ENCODE results near the gene FBXW8.

The FBXW8 gene

DNA sequence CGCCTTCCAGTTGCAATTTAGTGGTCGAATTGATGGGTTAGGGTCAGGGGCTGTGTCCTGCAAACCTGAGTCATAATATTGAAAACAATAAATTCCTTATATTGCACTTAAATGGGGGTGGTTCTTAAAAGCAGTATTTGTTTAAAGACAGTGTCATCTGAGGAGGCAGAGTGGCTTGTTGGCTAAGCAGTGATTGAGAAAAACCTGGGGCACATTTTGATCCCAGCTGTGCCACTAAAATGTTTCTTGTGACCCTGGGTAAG lies 48.4 kb downstream of the FBXW8 start:
- DNase-seq, result no peak

DNA sequence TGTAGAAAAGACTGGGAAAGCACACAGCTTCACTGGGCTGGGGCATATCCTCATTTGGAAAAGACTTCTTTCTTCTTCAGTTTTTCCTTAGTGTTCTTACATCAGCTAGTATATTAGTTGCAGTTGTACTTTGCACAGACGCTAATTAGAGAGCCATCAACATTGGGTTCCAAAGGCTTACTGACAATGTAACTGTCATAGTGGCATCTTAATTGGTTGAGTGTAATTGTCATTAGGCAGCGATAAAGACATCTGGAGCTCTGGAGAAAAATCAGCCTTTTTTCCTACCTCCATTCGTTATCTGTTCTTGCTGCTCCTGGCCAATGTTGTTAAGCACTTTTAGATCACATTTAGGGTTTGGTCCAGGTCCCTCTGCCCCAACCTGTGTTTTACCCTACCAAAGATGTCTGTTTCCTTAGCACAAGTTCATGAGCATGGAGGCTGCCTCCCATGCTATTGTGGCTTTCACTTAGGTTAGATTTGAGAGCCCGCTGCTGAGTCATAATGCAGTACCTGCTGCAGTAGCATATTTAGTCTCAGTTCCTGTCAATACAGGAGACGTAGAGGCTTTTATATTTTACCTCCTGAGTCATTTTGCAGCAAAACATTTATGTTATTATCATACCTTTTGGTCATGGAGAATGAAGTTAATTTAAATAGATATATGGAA lies 49.2 kb downstream of the FBXW8 start:
- DNase-seq, result no peak

DNA sequence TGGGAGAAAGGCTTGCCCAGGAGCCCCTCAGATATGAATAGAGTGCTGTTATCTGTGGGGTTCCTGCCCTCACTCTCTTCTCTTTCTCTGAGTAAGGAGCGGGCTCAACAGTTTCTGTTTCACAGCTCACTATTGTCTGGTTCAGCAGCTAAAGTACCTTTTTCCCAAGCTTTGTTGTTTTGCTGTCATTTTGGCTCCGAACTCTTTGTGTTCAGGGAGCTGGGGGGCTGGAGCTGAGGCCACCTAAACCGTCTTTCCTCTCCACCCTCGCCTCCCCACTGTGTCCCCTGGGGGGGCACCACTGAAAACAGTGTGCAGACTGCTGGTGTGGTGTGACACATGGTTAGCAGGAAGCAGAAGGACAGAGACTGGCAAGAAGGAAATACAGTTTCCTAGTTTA lies 51.4 kb downstream of the FBXW8 start:
- DNase-seq, result no peak

DNA sequence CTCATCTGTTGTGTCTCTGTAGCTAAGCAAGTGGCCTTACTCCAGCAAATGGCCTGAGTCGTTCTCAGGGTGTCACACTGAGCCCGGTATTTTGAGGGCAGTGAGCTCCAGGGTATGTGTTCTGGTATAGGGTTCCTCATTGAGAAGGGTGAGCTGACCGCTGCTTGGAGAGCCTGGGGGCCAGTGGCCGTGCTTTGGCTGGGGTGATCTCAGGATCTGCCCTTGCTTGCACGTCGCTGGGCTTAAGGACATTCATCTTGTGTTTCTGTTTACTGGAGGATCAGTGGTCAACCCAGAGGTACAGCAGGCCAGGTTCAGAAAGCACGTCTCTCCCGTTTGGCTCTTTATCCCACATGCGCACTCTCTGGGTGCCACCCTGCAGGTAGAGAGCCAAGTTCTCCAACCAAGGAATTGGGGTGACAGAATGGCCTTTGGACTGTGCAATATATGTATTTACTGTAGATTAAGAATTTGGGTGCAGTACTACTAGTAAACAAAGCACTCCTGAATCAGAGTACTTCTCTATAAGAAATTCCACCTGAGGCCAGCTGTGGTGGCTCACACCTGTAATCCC lies 52.1 kb downstream of the FBXW8 start:
- DNase-seq, result no peak

DNA sequence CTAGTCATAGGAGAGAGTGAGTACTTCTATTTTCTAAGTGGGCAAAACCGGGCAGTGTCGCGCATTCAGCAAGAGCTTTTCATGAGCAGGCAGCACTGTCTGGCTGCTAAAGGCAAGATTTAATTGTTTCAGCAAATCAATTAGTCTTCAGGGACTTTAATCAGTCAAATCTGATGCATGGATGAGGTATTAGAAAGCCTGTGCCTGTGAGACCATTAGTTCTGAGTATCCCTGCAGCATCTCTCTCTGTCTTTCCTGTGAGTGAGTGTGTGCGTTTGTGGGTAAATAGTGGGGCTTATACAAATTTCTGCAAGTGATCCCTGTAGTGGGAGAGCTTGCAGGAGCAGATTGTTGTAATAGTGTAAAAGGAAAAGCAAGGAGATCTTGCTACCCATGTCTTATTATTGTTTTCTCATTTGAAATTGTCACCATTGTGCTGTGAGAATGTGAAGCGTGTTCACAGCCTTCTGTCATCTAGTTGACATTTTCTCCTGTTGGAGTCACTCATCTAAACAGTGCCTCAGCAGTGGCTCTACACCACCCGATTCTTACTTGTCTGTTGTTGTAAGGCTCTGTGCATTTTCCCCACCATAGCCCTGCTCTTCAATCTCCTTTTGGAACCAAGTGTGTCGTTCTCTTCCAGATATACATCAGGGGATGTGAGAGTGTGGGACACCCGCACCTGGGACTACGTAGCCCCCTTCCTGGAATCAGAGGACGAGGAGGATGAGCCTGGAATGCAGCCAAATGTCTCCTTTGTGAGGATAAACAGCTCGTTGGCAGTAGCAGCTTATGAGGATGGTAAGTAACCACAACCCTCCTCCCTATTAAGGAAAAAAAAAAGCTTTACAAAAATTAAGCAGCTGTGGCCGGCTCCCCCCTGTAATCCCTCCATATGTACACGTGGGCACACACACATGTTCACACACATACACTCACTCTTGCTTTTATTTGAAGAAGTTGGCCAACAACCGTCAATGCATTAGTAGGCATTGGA lies 53.6 kb downstream of the FBXW8 start:
- peak; percentile 26 for DNase-seq

DNA sequence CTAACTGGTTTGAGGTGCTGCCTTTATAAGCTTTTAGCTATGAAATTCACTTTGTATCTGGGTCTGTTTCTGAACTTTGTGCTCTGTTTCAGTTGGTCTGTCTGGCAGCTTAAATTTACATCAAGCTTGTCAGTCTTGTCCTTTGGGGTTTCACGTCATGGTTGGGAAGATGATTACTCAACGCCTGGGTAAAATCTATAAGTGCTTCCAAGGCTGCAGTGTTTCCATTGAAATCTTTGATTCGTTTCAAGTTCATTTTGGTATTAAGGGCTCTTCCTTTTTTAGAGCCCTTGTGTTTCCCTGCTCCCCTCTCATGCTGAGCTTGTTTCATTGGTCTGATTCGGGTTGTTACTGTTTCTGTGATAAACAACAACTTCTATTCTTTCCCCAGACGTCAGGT lies 58.2 kb downstream of the FBXW8 start:
- no peak for DNase-seq

DNA sequence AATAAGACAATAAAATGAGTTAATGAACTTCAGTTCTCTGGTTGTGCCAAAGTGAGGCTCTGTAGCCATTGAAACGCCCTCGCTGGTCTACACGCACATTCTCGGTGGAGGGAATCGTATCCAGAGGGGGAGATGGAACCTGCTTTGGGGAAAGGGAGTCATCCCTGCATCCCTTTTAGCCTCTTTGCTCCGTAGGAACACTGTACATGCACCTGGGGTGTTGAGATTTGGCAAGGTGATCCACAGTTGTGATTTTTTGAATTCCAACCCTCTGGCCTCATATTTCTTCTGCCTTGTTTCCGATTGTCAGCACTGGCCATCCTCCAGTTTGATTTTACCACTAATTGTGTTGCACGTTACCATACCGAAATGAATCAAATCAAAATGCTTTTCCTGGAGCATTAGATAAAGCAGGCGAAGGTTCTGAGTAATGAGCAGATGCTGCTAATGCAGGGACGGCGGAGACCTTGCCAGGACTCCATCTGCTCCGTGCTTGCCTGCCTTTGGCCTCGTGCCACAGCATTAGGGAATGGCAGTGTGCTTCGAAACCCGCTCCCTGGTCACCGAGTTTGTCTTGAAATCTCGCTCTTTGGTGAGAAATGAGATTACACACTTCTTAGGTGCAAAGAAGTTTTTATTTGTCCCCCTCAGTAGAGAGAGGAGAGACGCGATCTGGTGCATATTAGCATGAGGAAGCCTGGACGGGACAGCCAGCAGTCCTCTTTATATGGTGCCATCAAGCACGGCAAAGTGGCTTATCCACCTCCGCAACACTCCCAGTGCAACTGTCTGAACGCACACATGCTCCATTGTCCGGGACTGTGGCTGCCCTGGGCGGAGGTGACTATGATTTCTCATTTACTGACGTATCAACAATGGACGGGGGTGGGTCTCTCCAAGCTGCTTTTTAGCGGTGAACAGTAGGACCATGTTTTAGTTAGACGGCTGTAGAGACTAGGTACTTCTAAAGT lies 59.1 kb downstream of the FBXW8 start:
- DNase-seq, result no peak

DNA sequence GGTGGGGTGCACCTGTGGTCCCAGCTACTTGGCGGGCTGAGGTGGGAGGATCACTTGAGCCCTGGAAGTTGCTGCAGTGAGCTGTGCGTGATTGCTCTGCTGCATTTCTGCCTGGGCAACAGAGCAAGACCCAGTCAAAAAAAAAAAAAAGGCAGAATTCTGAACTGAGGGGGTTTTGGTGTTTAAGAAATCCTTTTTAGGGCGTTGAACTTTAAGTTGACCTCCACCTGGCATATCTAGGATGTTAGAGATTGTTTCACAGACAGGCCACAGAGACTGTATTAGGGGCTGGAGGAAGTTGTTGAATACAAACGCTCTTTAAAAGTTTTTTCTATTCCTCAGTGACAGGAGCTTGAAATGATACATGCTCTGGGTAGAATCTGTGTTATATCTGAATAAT lies 60.5 kb downstream of the FBXW8 start:
- no peak for DNase-seq

DNA sequence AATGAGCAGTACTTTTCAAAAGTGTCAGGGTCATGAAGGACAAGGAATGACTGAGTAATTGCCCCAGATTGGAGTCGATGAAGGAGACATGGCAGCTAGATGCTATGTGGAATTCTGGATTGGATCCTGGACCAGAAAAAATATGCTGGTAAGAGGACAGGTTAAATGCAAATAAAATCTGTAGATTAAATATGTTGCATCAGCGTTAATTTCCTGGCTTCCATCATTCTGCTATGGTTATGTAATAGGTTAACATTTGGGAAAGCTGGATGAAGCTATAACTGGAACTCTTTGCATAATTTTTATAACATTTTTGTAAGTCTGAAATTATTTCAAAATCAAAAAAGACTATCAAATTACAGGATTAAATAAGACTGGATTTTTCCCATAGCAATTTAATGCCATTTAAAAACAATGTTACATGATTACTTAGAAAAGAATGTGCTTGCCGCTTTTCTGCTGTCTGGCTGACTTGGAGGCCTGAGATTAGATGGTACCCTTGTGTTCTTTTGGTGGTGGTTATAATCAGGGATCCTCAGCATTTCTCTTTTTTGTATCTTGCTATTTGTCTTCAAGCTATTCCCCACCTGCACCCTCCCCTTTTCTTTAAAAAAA lies 65.1 kb downstream of the FBXW8 start:
- no peak for DNase-seq

DNA sequence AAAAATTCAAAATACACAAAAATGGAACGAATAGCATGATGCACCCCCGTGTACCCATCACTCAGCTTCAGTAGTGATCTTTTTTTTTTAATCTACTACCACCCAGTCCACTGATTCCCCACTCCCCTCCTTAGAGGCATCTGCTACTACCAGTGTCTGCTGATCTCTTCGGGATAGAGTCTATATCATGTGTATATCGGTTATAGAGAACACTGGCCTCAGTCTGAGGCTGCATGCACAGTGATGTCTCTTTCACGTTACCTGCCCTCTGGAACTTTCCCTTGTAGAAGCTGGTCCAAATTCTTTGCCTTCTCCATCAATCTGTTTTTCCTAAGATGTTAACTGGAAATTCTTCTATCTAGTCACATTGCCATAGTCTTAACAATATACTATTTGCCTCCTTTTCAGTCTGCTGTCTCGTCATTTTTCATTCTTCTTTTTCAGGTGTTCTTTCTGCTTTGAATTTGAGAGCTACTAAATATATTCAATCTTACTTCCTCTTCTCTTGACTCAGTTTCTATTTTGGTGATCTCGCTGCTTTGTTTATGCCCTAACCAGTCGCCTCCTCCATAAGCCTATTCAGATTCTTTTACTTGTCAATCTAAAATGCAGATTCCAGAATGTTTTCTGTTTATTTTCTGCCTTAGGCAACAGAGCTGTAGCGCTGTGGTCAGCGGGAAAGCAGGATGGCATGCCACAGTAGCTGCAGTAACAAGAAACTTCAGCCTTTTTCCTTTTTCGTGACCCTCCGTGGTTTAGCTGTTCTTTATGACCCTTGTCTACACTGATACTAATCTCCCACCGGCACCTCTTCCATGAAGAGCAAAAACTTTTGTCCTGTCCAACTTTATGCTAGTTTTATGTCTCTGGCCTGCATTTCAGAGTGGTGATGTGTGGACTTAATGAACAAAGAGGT lies 67.0 kb downstream of the FBXW8 start:
- DNase-seq, result peak; percentile 88

DNA sequence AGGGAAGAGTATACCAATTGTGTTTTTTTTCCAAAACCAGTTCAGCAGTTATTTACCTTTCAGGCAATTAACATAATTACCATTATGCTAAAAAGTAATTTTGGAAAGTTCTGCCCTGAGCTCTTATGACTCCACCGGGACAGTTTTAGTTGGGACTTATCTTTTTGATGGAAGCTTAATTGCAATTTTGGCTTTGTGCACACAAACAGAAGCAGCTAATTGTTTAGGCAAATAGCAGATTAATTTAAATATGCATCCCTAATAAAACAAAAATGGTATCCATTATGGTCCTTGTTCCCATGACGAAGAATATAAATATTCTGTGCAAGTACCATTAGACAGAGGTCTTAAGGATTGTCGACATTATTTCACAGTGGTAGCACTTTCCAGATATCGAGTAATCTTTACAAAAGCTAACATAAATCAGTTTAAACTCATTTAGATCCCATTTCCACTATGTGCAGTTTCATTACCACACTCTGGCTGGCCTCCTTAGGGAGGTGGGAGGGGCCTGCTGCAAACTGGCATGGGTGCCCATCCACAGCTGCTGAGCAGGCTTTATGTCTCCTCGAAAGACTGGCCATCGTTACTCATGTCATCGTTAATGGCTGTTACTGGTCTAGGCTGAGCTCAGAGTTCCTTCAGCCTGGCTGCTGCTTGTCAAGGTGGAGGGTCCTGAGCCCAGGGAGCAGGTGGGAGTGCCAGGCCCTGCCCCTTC lies 68.2 kb downstream of the FBXW8 start:
- peak; percentile 65 for DNase-seq

DNA sequence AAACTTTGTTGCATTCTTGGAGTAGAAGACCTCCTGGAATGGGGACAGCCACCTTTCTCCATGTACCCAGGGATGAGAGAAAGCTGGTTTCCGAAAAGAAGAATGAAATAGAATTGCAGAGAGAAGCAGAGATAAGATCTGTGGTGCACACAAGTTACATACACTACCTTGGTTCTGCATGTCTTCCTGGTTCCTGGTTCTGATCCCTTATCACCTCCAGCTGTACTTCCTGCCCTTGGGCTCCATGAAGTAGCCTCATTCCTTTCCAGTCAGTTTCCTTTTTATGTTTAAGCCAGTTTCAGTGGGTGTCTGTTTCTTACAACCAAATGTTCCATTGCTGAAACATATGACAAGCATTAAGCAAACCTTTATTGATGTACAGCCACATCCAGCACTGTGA lies 69.3 kb downstream of the FBXW8 start:
- peak; percentile 55 for DNase-seq

DNA sequence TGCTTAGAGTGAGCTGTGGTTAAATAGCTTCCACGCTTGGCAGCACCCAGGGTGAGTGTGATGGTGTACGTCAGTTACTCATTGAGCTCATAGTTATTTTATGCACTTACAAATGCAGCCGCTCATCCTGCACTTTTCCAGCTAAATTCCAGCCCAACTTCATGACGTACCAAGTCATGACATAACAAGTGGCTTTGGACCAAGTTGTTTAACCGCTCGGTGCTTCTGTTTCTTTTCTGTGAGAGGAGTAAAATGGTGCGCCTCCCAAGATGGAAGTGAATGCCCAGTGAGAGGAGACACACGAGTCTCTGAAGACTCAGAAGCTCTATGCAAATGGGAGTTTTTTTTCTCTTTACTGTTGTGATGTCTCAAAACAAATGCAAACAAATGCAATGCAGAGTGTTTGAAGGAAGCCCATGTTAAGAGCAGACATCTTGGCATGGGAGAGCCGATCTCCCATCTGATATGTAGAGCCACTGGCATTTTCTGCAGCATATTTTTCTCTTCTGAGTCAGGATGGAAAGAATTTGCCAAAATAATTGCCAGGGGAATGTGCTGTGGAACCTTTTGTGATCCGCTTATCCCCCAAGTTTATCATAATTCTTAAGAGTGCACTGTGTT lies 72.2 kb downstream of the FBXW8 start:
- DNase-seq, result no peak

DNA sequence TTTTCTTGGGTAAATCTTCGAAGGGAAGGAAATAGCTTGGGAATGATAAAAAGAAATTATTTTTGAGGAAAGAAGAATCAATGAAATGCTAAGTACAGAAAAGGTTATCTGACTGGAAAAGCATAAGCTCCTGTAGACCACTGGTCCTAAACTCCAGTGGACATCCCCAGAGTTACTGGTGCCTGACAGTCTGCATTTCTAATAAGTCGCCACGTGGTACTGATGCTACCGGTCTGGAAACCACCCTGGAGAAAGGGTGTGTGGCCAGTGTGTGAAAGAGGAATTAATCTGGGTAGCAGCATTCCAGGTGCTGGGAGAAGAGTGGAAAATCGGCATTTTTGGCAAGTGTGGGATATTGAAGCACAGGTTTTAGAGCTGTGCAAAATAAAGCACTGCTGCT lies 73.3 kb downstream of the FBXW8 start:
- no peak for DNase-seq

DNA sequence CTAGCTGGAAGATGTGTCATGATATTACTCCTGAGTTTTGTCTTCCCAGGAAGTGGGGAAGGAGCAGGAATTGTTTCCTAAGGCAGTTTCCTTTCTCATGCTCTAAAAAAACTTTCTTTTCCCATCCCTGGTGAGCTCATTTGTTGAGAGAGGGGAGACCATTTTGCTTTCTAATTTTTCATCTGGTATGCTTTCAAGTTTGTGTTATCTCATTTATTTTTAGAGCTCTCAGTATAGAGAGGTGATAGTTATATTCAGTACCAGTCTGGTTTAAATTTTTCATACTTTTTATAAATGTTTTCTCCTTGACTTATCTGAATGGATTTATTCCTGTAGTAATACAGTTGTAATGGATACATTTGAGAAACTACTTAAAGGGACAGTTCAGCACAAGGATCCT lies 79.6 kb downstream of the FBXW8 start:
- no peak for DNase-seq

DNA sequence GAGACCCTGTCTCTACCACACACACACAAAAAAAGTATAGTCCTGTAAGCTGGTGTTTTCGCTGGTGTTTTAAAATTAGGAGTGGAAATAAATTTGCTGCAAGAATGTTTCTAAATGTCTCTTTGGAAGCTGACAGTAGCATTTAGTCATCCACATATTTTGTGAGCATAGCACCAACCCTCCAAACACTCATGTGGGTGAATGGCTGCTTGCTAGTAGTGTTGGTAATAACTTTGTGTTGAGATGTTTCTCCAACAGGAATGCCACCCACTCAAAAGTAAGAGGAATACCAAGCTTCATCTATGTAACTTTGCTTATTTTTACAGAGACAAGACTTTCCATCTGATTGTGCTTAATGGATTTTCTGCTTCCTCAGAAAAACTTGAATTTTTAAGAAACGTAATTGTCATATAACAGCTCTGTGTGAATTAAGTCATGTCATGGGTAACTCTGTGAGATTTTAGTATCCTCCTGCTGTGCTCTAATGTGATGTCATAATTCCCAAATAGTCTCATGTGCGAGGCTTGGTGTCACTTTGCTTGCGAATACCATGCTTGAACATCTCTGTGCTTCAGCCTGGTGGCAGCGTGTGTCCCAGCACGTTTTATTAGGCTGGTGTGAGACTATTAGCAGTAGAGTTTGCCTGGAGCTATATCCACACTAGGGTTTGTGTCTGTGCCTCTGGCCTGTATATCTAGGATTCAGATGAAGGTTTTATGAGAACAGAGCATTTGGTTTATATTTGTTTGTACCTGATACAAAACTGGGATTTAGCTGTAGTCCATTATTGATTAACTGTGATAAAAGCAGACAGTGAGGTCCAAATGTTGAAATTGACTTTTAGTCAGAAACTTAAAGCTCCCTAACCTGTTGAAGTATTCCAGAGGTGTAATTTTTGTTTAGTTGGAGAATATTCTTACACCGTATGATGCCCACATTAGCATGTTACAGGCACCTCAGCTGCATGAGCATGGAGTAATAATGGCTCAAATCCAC lies 80.5 kb downstream of the FBXW8 start:
- DNase-seq, result no peak

DNA sequence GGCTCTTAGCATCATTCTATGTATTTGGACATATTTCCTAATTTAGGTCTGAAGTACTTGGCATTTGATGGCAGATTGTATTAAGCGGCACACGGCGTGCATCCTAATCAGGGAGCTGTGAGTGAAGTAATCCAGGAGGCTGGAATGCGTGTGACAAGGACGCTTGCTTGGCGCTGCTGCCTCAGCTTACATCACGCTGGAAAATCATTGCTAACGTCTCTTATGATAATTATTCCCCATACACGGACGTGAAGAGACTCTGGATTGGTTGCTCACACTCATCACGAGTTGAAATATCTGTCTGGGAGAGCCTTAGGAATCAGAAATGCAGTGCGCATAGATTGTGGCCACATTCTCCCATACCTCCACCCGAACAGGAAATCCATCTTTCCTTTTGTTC lies 85.3 kb downstream of the FBXW8 start:
- DNase-seq, result no peak

DNA sequence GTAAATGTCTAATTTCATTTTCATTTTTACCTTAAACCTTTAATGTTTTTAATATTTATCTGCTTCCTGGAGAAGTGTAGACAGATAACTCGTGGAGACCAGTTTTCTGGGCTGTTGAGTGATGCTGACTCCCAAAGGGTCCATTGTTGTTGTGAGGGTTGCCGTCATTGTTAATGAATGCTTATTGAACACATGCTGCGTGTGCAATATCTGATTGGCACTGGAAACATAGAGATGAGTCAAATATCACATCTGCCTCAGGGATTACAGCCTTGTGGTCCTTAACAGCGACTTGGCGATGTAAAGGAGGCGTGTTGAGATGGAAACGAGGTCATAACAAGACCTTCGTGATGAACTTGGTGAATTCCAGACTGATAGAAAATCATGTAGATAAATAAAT lies 85.9 kb downstream of the FBXW8 start:
- DNase-seq, result no peak

DNA sequence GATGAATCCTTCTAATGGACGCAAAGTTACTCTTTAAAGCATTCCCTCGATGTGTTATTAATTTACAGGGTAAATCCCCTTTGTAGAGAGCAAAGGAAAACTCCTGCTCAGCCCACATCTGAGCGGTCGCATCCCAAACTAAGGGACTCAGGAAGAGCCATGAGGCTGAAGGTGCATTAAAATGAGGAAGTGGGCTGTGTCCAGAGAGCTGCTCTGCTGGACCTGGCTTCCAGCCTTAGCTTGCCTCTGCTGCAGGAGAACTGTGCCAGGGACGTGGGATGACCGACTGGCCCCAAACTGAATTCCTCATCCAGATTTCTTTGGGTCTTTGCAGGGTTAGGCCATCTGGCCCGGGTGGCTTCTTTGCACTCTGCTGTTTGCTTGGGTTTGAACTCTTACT lies 88.3 kb downstream of the FBXW8 start:
- DNase-seq, result no peak

All from islet precursor cell (in vitro differentiated cells).